CD4-positive, alpha-beta T cell treated with Interferon alpha-2 for 1 hour (primary cell): ENCODE results near the gene GSG1L.

Experiments used
- DNase-seq, 2 donors: peaks; one replicate each; pipeline ENCODE4 v3.0.0-alpha.2; 2020 to 2022

GSG1L gene

DNA sequence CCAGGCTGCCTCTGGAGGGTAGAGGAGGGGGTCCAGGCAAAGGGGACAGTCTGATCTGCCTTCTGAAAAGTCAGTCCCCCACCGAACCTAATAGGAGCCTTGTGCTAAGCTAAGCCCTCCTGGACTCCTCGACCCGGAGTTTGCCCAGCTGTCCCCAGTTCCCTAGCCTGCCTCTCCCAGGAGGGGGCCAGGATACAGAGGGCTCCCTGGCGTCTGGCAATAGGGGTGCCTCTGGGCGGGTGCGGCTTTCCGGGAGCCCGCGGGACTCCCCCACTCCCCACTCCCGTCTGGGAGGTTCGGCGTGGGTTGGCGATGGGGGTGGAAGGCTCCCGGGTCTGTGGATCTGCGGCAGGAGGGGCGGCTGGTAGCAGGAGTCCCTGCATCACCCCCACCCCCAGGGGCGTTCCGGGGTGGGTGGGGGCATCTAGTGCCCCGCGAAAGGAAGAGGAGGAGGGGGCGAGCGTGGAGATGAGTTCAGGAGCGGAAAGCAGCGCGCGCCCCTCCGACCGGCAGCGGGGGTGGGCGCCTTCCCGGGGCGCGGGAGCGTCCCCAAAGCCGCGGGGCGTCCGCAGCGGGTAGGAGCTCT, 1.2 kb downstream of the GSG1L start:
- no peak for DNase-seq

DNA sequence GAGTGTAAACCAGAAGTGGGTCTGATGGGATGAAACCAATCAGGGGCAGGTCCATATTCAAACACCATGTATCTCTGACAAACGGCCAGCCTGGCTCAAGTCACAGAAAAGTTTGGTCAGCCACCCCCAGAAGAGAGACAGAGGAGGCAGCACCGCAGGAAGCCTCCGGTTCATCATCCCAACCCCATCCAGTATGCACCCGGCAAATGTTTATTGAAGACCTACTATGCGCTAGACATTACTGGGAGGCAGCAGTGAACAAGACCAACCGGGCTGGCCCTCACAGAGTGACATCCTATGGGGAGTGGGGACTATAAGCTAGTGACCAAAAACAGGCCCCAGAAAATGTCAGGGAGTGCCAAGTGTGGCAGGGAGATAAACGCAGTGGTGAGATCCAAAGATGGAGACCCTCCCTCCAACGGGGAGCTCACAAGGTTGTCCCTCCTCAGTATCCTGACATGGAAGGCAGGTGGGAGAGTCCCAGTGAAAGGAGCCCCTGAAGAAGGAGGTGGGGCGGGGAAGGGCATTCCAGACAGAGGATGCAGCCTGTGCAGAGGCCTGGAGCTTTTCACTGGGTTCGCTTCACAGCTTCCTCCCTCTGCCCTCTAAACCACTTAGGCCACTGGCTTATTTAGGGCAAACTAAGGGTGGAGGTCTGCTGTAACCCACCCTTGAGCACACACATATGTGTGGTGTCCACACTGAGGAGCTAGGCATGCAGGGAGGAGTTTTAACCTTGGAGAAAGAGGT, 2.0 kb downstream of the GSG1L start:
- DNase-seq = no peak

DNA sequence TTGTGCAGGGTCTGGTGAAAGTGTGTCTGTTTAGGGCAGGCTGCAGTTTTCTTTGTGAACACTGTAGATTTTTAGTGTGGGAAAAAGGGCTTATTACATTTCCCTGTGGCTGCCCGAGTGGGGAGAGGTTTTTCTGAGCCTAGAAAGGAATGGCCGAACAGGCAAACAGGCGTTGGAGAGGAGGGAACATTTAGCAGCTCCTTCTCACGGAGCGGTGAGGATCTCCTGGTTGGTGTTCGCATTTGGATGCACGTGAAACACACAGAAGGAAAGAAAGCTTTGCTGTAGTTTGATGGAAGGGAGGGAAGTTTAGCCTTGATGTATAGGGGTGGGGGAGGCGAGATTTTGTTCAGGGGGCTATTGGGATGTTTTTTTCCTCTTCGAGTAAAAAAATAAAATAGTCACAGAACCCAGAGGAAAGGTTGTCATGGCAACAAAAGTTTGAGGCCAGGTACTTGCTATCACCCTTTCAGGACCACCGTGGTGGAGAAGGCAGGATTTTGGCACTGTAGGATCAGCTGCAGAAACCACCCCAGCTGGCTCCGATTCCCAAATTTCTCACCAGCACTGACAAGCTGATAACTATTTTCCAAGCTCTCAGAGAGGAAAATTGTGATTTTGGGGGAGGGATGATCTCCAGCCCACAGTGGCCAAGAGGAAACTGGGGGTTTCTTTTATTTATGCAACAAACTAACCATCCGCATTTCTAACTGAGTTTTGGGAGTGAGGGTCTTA, 3.5 kb downstream of the GSG1L start:
- no peak for DNase-seq

DNA sequence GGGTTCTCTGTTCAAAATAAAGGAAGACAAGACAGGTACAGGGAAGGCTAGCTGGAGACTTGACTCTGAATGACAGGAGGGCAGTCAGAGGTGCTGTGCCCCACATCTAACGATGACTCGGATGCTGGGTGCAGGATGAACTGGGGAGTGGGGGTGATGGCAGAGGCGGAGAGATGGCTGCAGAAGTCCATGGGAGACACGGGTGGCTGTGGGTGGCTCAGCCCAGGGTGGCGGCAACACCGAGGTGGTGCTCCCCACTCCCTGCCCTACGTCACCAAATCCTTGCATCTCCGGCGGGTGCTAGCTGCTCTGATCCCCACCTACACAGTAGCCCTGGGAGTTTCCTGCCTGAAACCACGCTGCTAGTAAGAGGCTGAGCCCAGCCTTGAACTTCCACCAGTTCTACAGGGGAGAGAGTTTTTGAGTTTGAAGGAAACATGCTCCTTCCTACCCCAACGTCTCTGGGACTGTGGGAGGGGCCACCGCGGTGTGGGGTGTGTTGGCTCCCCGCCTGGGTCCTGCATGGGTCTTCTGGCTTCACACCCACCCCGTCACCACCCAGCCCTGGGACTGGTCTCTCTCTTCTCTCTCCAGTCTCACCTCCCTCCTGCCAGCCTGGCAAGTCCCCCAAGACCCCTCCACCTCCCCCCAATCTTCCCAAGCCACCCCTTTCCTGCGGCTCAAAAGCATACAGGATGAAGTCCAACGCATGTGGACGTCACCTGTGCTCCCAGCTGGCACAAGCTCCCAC, 4.5 kb downstream of the GSG1L start:
- DNase-seq = no peak

DNA sequence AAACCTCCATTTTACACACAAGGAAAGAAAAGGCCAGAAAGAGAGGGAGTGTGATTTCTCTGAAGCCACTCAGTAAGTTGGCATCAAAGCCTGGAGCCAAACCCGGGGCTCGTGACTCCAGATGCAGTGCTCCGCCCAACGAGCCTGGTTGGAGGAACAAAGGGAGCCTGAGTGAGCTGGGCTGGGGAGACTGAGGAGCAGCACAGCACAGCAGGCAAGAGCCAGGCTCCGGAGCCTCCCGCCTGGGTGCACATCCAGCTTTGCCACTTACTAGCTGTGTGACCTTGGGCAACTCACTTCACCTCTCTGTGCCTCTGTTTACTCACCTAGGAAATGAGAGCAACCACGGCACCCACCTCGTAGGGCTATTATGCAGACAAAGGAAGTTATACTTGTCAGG, 5.6 kb downstream of the GSG1L start:
- no peak for DNase-seq

DNA sequence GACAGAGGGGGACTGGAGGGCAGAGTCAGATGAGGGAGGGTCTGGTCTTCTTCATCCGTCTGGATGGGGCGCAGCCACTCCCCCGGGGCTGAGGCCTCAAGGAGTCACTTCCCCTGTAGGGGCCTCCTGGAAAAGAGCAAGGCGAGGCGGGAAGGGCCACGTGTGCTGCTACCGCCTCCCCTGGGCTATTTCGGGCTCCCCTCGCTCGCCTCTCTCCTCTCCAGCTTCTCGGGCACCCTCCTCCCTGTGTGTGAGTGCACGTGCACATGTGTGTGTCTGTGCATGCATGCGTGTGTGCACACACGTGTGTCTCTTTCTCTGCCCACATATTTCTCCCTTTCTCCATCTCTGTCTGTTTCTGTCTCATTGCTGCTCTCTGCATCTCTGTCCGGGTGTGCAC, 10.1 kb downstream of the GSG1L start:
- no peak for DNase-seq

DNA sequence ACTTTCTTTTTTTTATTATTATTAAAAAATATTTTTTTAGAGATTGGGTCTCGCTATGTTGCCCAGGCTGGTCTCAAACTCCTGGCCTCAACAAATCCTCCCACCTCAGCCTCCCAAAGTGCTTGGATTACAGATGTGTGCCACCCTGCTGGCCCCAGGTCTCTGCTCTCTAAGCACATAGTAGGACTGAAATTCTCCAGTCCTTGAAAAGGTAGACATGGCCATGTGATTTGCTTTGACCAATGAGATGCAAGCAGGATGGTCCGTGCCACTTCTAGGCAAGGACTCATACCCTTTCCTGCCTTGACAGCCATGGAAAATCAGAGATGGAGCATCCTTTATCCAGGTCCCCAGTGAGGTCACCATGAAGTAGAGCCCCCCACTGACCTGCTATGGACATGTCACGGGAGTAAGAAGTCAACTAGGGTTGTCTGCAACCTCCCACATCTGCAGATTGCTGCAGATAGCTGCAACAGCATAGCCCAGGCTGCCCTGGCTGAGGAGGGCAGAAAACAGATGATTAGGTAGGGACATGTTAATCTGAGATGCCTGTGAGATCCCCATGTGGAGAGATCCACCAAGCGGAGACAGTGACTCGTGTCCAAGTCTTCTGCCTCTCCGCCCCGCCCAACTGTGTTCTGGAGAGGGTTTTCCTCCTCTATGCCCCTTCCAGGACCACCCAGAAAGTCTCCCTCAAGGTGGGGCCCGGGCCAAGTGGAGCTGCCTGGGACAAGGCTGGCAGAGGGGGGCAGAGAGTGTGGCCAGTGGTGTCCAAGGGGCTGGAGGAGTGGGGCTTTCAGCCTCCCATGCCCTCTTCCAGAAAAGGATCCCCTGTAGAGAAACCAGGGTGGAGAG, 11.0 kb downstream of the GSG1L start:
- no peak for DNase-seq

DNA sequence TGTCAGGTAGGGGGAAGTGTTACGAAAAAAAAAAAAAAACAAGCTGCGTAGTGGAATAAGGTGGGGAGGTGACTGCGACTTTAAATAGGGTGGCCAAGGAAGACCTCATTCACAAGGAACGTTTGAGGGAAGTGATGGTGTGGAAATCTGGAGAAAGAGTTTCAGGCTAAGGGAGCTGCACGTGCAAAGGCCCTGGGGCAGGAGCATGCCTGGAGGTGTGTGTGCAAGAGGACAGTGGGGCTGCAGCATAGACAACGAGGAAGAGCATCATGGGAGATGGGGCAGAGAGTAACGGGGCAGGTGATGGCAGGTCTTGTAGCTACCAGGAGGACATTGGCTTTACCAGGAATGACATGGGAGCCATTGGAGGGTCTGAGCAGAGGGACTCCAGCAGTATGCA, 12.0 kb downstream of the GSG1L start:
- DNase-seq = no peak

DNA sequence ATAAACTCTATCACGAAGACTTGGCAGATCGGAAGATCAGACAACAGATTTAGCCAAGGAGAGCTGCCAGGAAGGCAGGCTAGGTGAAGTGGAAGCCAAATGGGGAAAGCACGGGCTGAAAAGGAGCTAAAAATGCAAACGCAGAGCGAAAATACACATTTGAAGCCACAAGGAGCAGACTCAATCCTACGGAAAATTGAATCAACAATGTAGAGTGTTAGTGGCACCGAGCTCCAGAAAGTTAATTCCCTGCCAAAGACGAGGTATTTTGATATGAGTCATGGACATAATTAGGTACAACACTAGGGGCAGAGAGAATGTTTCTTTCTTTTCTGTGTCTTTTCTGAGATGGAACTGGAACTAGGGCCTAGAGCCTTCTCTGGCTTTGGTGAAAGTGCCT, 20.7 kb downstream of the GSG1L start:
- DNase-seq = no peak

DNA sequence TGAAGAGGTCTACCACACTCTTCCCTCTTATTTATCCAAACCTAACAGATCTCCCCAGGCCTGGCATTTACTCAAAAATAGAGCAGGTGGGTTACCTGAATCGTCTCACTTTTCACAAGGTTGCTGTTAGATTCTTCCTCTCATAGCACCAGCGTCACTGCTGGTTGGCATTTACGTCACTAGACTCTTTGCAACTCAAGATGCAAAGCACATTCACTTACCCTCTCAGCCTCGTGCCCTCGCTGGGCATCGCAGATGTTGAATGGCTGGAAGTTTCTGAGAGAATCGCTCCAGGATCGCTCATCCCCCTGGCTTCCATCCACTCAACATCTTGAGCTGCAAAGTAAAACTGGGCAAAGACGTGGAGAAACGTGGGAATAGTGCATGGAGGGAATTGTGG, 21.9 kb downstream of the GSG1L start:
- no peak for DNase-seq

DNA sequence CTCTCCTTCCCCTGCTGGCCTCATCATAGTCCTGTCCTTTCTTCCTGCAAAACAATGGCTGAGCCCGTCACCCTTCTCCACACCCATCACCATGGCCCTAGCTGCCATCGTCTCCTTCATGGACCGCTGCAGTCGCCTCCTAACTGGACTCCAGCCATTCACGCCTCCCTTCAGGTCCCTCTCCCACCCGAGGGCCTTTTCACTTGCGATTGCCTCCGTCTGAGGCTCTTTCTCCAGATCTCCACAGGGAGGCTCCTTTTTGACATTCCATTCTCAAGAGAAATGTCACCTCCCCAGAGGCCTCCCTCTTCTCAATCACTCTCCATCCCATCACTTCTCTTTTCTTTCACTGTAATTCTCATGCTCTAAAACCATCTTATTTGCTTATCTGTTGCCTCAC, 23.5 kb downstream of the GSG1L start:
- DNase-seq = no peak

DNA sequence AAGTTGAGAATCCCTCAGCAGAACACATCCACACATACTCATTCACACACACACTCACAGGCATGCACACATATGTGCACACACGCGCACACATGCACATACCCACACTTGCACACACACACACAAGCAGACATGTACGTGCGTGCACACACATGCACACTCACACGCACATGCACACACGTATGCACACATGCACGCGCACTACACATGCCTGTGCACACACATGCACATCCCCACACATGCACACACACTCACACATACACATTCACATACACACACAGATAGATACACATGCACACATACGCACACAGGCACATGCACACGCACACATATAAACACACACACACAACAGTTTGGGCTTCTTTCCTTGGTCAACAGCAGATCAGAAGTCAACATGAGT, 24.0 kb downstream of the GSG1L start:
- DNase-seq = no peak

DNA sequence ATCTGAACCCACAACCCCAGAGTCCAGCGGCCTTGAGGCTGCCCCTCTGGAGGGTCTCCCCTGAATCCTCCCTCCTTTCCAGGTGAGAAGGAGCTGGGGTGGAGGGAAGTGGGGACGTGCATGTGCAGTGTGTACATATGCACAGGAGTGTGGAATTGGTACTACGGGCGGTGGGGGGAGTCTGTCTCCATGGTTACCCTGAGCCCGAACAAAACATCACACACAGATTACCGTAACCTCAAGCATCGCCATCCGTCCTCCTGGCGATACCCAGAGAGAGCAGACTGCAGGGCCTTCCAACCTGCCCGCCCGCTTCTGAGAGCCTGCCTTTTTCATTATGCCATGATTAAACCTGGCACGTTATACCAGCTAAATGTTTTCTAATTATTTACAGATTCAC, 25.1 kb downstream of the GSG1L start:
- DNase-seq = no peak

DNA sequence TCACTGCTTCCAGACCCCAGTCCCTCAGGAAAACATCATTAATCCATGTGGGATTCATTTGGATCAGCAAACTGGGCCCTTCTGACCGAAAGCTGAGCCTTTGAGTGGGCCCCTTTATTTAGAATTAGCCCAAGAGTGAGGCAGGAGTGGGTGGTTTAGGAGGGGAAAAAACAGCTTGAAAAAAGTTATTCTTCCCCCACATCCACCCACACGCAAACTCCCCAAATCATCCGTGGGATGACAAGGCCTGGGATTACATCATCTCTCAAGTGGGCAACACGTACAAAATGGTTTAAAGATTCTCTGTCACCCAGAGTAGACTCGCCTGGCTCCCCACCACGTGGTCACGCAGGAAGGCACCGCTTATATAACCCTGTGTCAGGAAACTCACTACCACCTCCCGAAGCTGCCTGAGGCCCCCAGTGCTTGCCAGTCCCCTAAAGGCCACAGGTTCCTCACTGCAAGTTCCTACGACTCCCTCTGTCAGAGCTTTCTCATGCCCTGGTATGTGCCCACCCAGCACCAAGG, 27.6 kb downstream of the GSG1L start:
- no peak for DNase-seq

DNA sequence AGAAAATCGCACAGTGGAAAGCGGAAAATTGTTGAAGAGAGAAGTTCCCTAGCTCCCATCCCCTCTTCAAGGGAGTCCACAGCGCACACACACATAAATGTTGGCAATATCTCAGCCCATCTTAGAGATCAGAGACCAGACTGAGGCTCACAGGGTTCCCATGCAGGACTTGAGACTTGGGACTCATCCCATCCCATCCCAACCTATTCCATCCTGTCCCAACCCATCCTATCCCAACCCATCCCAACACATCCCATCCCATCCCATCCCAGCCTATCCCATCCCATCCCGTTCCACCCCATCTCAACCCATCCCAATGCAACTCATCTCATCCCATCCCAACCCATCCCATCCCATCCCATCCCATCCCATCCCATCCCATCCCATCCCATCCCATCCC, 29.6 kb downstream of the GSG1L start:
- no peak for DNase-seq

DNA sequence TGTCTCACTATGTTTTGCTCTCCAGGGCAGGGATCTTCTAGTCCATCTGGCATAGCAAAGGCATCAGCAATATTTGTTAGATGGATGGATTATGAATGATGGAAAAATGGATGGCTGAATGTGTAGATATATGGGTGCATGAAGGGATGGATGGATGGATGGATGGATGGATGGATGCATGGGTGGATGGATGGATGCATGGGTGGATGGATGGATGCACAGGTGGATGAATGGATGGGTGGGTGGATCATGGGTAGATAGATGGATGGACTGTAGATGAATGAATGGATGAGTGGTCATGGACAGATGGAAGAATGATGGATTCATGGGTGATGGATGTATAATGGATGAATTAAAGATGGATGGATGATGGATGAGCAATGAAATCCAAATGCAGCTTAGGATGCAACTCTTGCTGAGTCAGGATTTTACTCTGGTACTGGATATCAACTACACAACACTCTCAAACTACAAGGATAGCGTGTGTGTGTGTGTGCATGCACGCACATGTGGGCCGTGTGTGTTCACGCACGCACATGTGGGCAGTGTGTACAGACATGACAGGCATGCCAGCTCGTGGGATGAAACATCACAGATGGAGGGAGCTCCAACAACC, 34.0 kb downstream of the GSG1L start:
- DNase-seq = no peak

DNA sequence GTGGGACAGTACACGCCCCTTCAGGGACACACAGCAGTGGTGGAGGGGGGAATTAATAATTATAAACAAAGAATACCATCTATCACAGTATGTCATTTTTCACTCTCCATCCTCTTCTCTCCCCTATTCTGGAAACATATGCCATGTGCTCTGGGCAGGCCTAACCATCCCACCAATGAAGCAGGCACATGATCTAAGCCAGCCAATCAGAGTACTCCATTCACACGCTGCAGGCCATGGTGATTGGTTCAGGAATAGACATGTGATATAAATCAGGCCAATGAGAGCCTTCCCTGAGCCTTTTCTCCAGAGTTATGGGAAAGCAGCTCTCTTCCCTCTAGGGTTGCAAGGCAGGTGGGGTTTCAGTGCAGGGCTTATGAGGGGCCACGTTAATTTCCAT, 36.5 kb downstream of the GSG1L start:
- no peak for DNase-seq

DNA sequence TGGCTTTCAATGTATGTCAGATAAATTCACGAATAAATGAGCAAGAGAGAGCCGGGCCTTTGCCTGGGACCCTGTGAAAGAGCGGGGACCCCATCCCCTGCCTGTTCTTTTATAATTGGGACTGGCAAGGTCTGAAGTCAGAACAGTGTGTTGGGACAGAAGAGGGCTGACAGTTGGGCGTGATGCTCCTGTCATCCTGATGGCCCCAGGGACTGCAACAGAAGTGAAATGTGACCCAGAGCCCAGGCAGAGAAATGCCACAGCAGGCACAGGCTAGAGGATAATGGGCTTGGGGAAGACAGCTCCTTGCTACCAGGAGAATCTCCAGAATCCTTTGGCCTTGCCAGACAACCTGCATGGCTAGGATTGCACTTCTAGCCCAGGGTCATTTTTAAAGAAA, 37.9 kb downstream of the GSG1L start:
- no peak for DNase-seq

DNA sequence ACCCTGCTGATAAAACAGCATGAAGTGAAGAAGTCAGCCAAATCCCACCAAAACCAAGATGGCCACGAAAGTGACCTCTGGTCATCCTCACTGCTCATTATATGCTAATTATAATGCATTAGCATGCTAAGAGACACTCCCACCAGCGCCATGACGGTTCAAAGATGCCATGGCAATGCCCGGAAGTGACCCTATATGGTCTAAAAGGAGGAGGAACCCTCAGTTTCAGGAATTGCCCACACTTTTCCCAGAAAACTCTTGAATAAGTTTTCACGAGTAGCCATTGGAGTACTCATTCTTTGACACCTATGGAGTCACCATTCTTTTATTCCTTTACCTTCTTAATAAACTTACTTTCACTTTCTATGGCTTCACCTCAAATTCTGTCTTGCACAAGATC, 44.3 kb downstream of the GSG1L start:
- no peak for DNase-seq

DNA sequence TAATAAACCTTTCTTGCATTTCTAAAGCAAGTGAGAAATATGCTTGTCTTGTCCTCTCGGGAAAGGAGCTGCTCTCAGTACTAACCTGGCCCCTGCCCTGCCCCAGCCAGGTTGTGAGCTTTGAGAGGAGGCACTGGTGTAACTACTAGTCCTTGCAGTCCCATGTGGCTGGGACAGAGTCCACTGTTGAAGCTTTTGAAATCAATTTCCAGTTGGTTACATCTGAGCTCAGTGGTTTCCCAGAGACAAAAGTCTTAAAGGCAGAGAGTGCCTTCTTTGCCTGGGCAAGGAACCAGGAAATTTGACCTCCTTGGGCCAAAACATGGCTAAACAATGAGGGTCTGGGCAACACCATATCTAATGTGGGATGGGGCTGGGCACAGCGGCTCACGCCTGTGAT, 48.7 kb downstream of the GSG1L start:
- no peak for DNase-seq

DNA sequence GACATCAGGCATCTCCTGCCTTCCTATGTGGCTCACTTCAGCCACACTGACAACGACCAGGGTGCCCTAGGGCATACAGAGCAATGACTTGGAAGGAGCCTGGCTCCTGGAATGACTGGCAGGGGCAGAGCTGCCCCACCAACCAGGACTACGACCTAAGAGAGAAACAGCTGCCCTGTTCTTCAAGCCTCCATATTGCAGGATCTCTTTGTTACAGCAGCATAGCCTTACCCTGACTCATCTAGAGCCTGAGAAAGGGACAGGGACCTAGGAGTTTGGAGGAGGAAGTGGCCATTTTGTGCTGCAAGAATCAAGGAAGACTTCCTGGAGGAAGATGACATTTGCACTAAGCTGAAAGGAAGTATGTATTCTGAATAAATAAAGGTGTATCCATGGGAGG, 49.6 kb downstream of the GSG1L start:
- DNase-seq = no peak

DNA sequence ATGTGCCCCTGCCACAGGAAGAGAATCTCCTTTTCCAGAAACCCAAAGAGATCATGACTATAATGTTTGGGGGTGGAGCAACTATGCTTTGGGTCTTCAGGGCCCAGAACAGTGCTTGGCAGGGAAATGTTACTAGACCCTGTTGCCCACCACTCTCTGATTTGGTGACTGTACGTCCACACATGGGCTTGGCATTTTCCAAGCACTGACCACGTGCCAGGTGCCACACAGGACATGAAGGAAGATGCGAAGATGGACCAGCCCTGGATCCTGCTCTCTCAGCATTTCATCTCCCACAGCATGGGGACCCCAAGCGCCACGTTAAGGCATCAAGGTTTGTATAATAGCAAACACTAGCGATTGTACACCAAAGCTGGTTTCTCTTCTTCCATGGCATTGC, 50.1 kb downstream of the GSG1L start:
- DNase-seq = no peak
